HG03064 (cell line): ENCODE data around the gene CTNNA2.

Experiments used
- ATAC-seq: cut with Tn5 transposase; IDR thresholded peaks from one replicate; pipeline ENCODE4 v1.9.1; 2021; ENCODE audit warnings: low read depth; ENCODE audit not compliant: unreplicated experiment

CTNNA2 gene

GRCh38 chr2:79512442-79513401 is at the start of gene CTNNA2:
CTNNA2 (plus strand) TSS chr2:79513051.
- ATAC-seq, result peak; percentile 66

DNA sequence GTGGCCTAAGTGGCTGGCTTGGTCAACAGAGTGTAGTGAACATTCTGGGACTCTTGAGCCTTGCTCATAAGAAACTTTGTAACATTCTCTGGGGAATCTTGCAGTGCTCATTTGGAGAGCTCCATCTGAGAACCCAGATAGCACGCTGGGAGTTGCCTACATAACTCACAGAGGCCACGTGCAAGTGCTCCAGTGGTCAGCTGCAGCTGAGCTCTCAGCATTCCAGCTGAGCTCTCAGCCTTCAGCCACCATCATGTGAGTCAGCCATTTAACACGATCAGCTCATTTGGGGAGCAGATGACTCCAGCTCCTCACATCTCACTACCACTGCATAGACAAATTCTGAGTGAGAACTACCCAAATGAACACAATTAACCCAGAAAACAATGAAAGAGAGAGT is 25.5 kb upstream of the CTNNA2 start:
- no peak for ATAC-seq

- no peak for ATAC-seq
Measured at GRCh38 chr2:79511320-79511951, 1.4 kb upstream of the CTNNA2 start.

- no peak for ATAC-seq
Measured at GRCh38 chr2:79513711-79514110, 860 bp downstream of the CTNNA2 start.

GRCh38 chr2:79529636-79530035 is 16.8 kb downstream of the CTNNA2 start:
- no peak for ATAC-seq

GRCh38 chr2:79530443-79530842 is 17.6 kb downstream of the CTNNA2 start:
- ATAC-seq, result no peak

GRCh38 chr2:79547568-79547967 is 34.7 kb downstream of the CTNNA2 start:
- no peak for ATAC-seq

DNA sequence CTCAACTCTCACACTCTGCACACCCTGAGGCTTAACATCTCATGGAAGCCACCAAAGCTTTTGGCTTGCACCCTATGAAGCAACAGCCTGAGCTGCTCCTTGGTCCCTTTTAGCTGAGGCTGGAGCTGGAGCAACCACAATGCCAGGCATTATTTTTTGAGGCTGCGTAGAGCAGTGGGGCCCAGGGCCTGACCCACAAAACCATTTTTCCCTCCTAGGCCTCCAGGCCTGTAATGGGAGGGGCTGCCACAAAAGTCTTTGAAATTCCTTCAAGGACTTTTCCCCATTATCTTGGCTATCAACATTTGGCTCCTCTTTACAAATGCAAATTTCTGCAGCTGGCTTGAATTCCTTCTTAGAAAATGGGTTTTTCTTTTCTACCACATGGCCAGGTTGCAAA is 39.8 kb downstream of the CTNNA2 start:
- no peak for ATAC-seq

DNA sequence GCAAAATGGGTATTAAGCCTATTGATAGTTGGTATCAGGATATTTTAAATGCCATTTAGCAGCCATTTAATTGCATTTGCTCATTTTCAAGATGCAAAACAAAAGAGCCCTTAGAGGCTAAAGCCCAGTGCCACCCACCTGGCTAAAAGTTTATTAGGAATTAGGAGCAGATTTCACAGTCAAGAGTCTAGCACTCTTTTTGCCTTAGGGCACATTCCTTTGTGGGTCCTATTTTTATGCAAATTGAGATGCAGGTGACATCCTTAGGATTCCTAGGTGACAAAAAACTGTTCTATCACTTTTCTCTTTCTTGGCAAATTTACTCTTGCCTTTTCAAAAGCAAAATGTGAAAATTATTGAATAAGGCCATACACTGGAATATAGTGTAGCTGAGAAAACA is 42.0 kb downstream of the CTNNA2 start:
- ATAC-seq, result no peak

DNA sequence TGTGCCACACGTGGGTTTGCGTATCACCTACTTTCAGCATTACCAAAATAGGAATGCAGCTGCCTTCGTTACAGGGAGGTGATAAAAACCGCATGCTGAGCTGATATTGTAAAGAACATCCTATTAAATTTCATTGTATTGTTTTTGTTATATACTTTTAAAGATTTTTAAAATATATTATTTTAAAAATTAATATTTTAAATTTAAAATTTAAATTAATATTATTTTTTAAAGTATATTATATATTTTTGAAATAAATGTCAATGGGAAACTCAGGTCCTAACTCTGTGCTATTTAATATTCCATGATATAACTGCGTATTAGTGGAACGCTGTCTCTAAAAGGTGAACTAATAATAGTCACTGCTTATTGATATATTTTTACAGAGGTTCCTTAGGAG is 51.2 kb downstream of the CTNNA2 start:
- ATAC-seq, result no peak

DNA sequence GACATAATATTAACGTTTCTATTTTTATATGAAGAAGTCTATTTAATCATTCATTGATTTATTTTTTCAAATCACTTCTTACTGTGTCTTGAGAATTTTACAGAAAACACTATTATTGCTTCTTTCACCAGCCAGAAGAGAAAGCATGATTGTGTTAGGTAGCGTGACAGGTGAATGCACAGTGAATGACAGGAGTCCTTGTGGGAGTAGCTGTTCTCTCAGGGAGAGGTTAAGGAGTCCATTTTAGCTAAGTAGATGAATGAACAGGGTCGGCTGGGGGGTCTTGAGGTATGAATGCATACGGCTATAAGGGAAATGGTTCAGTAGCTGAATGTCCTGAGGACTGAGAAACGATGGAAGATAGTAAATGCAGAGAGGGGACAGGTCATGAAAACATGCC is 56.2 kb downstream of the CTNNA2 start:
- ATAC-seq, result no peak

DNA sequence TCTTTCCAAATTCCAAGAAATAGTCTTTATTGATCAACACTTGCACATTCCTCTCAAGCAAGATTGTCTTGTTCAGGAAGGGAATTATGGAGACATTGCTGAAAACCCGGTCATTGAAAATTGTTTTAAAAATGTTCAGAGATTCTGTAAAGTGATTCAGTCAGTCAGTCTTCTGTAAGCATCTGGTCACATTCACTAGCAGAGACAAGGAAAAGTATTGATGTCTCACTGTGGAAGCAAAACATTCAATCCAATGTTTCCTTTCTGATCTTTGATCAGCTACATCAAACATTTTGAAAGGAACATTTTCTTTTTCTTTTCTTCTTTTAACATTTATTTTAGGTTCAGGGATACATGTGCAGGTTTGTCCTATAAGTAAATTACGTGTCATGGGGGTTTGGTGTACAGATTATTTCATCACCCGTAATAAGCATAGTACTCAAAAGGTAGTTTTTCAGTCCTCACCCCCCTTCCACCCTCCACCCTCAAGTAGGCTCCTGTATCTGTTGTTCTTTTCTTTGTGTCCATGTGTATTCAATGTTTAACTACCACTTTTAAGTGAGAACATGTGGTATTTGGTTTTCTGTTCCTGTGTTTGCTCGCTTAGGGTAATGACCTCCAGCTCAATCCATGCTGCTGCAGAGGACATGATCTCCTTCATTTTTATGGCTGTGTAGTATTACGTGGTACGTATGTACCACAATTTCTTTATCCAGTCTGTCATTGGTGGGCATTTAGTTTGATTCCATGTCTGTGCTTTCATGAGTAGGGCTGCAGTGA is 61.2 kb downstream of the CTNNA2 start:
- no peak for ATAC-seq

DNA sequence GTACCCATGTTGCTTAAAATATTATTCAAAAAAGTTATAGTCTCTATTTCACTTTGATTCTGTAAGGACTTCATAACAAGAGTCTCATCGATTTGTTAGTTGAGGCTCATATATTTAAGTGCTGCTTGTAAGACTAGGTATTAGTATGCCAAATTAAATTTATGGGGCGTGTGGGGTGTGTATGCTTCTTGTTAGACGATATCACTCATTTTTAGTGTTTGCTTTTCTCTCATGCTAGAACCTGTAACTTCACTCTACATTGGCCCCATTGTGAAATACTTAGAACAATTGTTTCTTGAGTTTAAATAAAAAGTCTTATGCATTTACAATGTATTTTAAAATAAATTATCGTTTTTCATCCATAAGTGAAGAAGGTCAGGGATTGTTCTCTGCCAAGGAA is 63.6 kb downstream of the CTNNA2 start:
- ATAC-seq, result no peak

- ATAC-seq, result no peak
Measured at GRCh38 chr2:79578952-79579351, 66.1 kb downstream of the CTNNA2 start.

DNA sequence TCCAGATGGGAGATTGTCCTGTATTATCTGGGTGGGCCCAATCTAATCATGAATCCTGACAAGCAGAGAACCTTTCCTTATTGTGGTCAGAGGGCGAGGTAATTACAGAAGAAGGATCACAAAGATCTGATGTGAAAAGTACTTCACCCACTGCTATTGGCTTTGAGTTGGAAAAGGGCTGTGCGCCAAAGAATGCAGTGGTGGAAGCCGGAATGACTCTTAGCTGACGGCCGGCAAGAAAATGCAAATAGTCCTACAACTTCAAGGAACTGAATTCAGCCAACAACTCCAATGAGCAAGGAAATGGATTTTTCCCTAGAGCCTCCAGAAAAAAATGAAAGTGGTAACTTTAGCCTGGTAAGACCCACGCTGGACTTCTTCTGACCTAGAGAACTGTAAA is 67.3 kb downstream of the CTNNA2 start:
- no peak for ATAC-seq

- ATAC-seq, result no peak
Measured at GRCh38 chr2:79585701-79586433, 73.0 kb downstream of the CTNNA2 start.

DNA sequence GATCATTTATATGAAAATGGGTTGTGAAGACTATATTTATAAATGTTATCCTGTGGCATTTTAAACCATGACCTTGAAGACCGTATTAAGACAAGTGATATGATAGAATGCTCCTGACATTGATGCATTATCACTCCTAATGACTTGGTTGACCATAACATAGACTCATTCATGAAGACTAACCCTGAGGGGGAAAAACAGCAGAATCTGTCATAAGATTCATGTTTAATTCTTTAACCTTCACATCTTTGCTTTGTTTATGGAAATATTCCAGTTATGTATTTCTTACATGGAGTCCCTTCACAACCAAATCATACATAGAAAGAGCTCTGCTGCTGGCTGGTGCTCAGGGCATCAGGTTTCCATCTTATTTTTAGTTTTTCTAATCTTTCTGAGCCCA is 78.4 kb downstream of the CTNNA2 start:
- ATAC-seq, result no peak

GRCh38 chr2:79593237-79593867 is 80.5 kb downstream of the CTNNA2 start:
- ATAC-seq, result no peak

DNA sequence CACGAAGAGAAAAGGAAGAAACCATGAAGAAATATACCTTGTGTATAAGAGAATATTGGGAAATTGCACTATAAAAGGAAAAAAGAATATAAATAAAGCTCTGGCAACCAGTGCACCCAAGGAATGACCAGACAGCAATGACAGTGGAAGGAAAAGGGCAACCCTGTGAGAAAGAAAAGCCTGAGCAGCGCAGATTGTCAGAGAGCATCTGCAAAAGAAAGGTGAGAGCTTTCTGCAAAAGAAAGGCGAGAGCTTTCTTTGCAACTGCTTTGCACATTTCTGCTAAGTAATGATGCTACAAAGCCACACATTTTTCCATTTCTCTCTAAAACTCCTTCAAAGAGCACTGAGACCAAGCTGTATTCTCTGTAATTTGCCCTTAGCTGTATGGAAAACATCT is 83.6 kb downstream of the CTNNA2 start:
- no peak for ATAC-seq

GRCh38 chr2:79604748-79605147 is 91.9 kb downstream of the CTNNA2 start:
- no peak for ATAC-seq
